Measurements from ENCODE around the gene IGFBP2.

- TF ChIP-seq EZH2 (IDR thresholded peaks at IDR 0.05) (no peak), POLR2AphosphoS5 (IDR thresholded peaks at IDR 0.05; ENCODE audit: borderline replicate concordance, low read depth, low read length) (no peak)
Measured at GRCh38 chr2:216690456-216690852, 57.2 kb downstream of the IGFBP2 start.

Measured in SK-N-MC (cell line).